Neural cell (in vitro differentiated cells): ENCODE data around the gene APOC3.

Source experiments
- CTCF ChIP-seq: fragments of 450-650 bp; IDR thresholded peaks from 2 replicates; pipeline ENCODE4 v1.5.1; 2014; ENCODE audit warnings: antibody characterized with exemption, mild to moderate bottlenecking, moderate library complexity; ENCODE audit not compliant: poor library complexity, severe bottlenecking
- EP300 ChIP-seq: fragments of 450-650 bp; conservative IDR thresholded peaks from 2 replicates; pipeline ENCODE4 v1.6.1; 2014; ENCODE audit warnings: antibody characterized with exemption, mild to moderate bottlenecking, moderate library complexity; ENCODE audit not compliant: poor library complexity, severe bottlenecking
- EZH2 ChIP-seq: fragments of 200-600, 300-800 bp; shearing (Covaris generic), sonication (generic); IDR thresholded peaks from 2 replicates; pipeline ENCODE4 v1.6.1; 2014; ENCODE audit warnings: antibody characterized with exemption, low read length, borderline replicate concordance, mild to moderate bottlenecking; ENCODE audit not compliant: insufficient read depth, poor library complexity, severe bottlenecking
- POLR2AphosphoS5 ChIP-seq: IDR thresholded peaks from 2 replicates; pipeline ENCODE4 v1.6.1; 2012
- RAD21 ChIP-seq: fragments of 450-650 bp; conservative IDR thresholded peaks from 2 replicates; pipeline ENCODE4 v1.6.1; 2014; ENCODE audit warnings: antibody characterized with exemption, mild to moderate bottlenecking, moderate library complexity
- REST ChIP-seq: IDR thresholded peaks from 2 replicates; pipeline ENCODE4 v1.6.1; 2012; ENCODE audit warnings: borderline replicate concordance
- TAF1 ChIP-seq: IDR thresholded peaks from 2 replicates; pipeline ENCODE4 v1.6.1; 2012; ENCODE audit warnings: low read depth

DNA sequence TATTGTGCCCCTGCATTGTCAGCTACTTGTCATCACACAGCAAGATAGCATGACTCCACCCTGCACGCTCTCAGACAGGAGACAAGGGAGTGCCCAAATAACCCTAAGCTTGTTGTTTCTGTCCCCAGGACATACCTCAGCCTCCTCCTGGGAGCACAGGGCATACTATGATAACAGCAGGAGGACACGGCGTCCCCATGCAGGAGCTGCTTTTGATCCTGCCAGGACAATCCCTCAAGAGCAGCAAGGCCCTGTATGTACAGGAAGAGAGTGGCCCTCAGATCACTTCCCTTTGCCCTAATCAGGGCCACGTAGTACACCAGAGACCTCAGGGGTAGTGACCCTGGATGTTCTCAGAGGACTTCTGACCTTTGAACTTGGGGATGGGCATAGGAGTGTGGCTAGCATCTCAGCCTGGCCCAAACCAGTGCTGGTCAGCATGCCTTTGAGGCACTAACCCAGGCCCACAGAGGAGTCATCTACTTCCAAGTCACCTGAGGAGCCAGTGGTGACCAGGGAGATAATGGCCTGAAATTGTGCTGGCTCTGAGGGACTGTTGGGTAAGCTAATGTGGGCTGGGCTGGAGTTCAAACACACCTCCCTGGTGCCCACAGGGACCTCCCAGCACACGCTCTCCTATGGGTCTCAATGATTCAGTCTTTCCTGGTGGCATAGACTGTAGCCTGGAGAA lies 15.8 kb upstream of the APOC3 start:
- no peak for TF ChIP-seq CTCF
- TF ChIP-seq REST: no peak
- no peak for TF ChIP-seq EZH2
- TF ChIP-seq POLR2AphosphoS5: no peak
- no peak for TF ChIP-seq TAF1
- no peak for TF ChIP-seq EP300
- no peak for TF ChIP-seq RAD21
